HuH-7.5 (cell line): ENCODE measurements around the gene DES.

ENCODE experiments used
- DNase-seq: peaks from one replicate; pipeline ENCODE4 v3.0.0; 2011; ENCODE audit warnings: low spot score

The DES gene

DNA sequence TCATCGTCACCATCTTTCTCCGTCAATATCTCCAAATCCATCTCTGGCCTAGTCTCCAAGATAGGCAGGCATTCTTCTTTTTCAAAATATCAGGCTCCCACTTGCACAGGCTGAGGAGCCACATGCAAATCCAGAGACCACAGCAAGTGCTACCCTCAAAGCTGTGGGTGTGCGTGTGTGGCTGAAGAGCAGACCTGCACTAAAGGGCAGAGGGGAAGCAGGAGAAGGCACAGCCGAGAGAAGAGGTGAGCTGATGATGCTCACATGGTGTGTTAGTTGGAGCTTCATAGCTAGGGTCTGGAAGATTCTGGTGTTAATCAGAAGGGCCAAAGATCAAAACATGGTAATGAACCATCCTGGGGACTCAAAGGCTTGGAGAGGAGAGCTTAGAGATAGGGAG is 20.3 kb downstream of the DES start:
- DNase-seq = no peak

DNA sequence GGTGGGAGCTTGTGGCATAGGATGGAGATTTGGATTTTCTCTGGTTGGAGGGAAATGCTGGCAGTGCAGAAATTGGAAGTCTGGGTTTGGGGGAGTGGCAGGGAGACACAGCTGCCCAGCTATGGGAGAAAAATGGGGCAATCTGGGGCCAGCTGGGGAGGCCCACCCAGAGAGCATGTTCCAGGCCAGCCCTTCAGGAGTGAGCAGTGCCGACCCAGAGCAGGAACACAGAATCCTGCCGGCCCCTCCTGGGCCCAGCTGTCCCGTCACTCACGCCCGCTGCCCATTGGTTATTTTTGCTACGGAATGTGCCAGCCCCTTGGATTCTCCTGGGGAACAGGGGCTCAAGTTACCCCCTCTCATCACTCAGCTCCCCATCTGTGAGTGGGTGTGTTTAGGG is 21.3 kb downstream of the DES start:
- no peak for DNase-seq

DNA sequence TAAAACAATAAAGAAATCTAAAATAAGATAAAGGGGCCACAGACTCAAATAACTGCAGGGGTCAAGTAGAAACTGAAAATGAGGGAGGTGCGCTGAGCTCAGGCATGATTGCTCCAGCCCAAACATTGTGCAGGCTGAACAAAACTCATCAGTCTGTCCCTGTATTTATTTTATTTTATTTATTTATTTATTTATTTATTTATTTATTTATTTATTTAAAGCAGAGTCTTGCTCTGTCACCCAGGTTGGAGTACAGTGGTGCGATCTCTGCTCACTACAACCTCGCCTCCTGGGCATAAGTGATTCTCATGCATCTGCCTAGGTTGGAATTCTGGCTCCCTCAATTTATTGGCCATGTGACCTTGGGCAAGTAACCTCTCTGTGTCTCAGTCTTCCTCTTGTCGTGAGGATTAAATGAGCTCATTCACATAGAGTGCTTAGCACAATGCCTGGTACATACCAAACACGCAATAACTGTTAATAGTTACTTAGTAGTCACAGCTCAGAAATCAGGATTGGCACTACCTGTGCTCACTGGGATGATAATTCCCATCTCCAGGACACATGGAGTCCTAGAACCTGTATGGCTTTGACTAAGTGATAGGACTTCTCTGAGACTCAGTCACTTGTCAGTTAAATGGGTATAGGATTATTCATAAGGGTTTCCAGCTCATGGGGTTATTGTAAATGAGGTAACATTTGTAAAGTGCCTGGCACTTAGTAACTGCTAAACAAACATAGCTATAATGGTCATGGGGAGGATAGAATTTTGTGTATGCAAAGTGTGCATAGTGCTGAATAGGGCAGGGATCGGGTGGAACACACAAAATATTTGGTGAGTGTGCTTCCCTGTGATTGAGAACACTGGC is 22.4 kb downstream of the DES start:
- no peak for DNase-seq

DNA sequence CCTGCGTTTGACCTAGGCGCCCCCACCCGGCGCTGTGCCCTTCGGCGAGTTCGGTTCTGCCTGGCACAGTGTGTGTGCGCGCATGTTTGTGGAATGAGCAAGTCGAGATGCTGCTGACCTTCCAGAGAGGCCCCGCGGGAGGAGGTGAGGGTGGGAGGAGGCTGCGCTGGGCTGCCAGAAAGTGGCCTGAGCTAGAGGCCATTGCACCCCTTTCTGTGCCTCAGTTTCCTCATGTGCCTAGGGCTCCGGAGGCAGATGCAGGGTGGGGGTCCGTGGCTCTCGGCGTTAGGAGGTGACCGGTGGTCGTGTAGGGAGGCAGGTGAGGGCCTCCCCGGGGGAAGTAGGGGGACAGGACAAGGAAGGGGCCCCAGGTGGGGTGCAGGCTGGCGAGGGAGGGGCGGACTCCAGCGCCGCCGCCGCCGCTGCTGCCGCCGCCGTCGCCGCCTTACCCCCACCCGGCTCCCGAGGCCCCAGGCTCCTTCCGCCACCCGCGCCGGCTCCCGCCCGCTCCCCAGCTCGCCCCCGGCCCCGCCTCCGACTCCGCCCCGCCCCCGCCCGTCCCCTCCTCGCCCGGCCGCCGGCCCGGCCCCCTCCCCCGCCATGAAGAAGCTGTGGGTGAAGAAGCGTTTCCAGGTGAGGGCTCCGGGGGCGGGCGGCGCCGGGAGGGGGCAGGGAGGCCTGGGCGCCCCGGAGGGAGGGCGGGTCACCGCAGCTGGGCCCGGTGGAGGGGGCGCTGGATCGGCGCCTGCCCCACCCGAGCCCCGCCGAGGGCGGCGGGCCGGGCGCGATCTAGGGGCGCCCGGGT is 23.5 kb downstream of the DES start:
- DNase-seq = peak; percentile 77

- DNase-seq = no peak
These were observed 24.3 kb downstream of the DES start for GRCh38 chr2:219442256-219443015.

DNA sequence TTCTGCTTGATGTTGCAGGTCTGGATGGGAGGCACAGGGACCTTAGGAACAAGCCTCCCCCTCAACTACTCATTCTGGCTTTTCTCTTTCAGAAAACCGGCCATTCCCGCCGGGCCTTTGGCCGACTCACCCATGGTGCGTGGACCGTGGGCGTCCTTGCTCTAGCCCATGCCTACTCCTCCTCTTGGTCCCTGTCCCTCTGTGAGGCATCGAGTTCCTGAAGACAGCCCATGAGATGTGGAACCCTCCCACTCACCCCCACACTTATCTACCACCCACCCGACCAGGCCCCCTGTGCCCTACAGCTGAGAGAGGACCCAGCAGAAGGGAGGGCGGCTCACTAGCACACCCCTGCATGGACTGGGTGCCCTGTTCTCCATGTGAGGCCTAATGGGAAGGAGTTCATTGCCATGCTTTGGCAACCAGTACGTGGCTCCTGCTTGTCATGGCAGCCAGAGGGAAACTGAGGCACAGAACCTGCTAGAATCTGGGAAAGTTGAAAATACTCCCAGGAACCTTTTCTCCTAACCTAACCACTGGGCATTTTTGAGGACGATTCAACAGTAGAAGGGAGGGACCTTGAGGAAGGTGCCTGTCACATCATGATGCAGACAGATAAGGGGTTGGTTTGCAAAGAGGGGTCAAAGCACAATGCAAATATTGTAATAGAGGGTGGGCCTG is 25.0 kb downstream of the DES start:
- DNase-seq = no peak

DNA sequence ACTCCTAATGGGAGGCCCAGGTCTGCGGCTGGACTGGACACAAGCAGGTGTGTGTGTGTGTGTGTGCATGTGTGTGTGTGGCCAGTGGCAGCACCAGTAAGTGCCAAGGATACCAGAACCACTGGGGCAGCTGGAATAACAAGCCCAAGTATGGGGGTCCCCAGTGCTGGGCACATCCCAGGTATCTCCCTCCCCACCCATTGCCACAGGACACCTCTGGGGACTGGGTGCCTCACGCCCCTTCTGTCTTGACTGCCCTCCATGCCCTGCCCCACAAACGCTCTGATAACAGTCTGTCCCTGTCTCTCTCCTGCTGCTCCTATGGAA is 25.5 kb downstream of the DES start:
- no peak for DNase-seq

GRCh38 chr2:219444566-219445091 is 26.5 kb downstream of the DES start:
- no peak for DNase-seq

- no peak for DNase-seq
These were observed 27.1 kb downstream of the DES start for GRCh38 chr2:219445220-219445640.

DNA sequence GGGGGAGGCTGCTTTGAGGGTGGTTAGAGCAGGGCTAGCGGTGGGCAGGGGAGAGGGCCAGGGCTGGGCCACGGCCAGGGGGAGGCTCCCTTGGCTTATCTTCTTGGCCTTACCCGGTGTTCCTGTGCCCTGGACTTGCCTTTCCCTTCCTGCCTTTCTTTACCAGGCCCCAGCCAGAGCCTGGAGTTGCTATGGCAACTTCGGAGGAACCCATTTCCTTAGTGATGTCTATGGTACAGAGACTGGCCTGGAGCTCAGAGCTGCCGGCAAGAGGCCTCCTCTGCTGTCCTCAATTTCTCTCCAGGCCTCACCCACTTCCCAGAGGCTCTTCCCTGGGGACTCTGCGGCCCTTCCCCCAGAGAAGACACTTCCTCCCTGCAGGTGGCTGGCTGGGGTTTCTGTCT is 27.9 kb downstream of the DES start:
- no peak for DNase-seq

GRCh38 chr2:219446689-219447088 is 28.5 kb downstream of the DES start:
- DNase-seq = no peak

DNA sequence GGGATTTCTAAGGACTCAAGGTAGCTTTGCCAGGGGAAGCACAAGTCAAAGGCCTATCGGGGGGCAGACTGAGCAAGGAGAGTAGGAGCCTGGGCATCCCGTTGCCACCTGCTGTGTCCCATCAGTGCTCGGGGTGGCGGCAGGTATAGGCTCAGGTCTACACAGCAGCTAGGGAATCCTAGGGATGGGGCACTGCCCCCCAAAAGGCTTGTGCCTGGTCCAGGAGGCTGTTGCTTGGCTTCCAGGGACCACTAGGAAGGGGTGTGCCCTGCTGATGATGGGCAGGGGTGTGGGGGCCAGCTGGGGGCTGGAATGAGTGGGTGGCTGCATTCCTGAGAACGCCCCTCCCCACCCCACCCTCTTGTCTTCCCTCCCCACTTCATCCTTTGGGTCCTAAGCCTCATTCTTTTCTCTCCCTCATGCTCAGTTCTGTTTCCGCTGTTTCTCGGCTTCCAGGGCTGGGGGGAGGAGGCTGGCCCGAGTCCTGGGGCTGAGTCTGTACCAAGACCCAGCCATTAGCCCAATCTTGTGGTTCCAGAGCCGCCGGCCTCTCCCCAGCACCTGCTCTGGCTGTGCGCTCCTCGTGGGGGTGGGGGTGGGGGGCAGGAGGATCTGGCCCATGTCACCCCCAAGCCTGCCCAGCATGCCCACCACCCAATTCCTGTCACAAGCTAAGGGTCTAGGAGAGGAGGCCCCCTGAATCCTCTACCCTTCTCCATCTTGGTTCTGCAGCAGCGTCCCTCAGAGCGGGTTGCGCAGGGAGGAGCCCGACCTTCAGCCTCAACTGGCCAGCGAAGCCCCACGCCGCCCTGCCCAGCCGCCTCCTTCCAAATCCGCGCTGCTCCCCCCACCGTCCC is 29.3 kb downstream of the DES start:
- DNase-seq = no peak

DNA sequence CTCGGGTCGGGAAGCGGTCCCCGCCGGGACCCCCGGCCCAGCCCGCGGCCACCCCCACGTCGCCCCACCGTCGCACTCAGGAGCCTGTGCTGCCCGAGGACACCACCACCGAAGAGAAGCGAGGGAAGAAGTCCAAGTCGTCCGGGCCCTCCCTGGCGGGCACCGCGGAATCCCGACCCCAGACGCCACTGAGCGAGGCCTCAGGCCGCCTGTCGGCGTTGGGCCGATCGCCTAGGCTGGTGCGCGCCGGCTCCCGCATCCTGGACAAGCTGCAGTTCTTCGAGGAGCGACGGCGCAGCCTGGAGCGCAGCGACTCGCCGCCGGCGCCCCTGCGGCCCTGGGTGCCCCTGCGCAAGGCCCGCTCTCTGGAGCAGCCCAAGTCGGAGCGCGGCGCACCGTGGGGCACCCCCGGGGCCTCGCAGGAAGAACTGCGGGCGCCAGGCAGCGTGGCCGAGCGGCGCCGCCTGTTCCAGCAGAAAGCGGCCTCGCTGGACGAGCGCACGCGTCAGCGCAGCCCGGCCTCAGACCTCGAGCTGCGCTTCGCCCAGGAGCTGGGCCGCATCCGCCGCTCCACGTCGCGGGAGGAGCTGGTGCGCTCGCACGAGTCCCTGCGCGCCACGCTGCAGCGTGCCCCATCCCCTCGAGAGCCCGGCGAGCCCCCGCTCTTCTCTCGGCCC is 30.1 kb downstream of the DES start:
- no peak for DNase-seq

GRCh38 chr2:219448776-219449341 is 30.7 kb downstream of the DES start:
- no peak for DNase-seq

GRCh38 chr2:219449609-219450008 is 31.4 kb downstream of the DES start:
- no peak for DNase-seq

GRCh38 chr2:219451661-219452360 is 33.6 kb downstream of the DES start:
- no peak for DNase-seq

DNA sequence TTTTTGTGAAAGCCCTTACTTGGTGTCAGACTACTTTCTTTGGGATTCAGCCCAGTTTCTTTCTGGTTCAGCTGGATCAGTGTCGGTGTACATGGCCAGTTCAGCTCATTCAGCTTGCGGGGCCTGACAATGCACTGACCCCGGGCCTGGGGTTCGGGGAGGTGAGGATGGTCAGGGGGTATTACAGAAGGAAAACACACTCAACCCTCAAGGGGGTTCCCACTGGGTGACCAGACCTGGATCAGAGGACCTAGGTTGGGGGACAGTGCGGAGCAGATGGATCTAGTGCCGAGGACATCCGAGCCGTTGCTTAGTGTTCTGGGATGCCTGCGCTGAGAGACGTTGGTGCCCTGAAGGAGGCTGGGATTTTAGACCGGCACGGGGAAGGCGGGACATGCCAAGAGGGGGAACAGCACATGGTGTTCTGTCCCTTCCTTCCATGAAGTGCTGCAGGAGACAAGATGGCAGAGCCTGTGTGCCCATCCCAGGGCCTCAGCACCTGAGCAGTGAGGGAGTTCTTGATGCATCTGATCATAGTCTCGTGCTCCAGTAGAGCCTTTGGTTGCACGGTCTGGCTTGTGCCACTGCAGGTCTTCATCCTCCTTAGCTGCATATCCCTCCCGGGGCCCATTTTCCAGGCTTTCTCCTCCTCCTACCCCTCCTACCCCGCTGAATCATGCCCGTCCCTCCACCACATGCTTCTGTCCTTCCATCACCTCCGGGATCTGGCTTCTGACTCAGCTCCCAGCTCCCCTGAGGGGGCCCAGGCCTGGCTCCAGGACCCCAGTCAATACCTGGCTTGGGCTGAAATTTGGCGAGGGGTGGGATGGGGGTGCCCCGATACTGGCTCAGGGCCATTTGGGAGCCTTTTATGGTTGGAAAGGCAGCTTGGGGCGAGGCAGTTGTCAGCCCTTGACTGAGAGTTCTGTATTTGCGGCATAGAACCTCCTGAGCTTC is 34.5 kb downstream of the DES start:
- DNase-seq = no peak
